ENCODE measurements around the gene SLC4A4. TPM values are rescaled to one million over a fixed set of nuclear protein-coding genes. Genes with fewer than 3 reads are reported as not detected.

SLC4A4 gene
- 0.11 and 0.39 TPM in 2 replicates for total RNA-seq

DNA sequence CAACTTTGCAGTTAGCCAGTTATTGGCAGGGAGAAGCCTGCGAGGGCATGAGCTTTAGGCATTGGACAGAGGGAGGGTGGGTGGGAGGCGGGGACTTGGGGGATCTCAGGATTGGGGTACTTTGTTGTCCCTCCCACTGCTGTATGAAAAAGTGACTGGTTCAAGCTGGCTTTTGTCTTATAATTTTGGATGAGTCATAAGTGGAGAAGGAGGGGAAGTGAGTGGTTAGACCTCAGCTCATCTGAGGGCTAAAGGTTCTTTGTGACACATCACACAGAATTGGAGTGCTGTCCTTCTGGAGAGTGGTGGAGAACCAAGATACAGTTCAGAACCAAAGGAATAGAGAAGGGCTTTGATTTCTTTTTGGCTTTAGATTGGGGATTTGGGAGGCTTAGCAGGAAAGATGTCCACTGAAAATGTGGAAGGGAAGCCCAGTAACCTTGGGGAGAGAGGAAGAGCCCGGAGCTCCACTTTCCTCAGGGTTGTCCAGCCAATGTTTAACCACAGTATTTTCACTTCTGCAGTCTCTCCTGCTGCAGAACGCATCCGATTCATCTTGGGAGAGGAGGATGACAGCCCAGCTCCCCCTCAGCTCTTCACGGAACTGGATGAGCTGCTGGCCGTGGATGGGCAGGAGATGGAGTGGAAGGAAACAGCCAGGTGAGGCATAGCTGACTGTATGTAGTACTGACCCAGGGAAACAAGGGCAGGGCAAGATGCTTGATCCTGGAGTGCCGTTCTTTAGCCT, at the start of gene SLC4A4:
Gene SLC4A4, plus strand, starts transcription at position 175 of the 748 bp plus-strand sequence.

